Activated naive CD8-positive, alpha-beta T cell treated with anti-CD3 and anti-CD28 coated beads, Interleukin-2, amount 50 U/mL, for 16 hours (primary cell): ENCODE data around the gene DUSP12.
"Not testable (repeated sequence)": the region's sequence is repeated elsewhere in the genome, so short reads cannot be mapped to it uniquely, and the experiment has no call there.

ENCODE experiments used
- DNase-seq: peaks from one replicate; pipeline ENCODE4 v3.0.0-alpha.2; 2020; ENCODE audit warnings: low read depth, low spot score

The DUSP12 gene, protein sequence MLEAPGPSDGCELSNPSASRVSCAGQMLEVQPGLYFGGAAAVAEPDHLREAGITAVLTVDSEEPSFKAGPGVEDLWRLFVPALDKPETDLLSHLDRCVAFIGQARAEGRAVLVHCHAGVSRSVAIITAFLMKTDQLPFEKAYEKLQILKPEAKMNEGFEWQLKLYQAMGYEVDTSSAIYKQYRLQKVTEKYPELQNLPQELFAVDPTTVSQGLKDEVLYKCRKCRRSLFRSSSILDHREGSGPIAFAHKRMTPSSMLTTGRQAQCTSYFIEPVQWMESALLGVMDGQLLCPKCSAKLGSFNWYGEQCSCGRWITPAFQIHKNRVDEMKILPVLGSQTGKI

DNA sequence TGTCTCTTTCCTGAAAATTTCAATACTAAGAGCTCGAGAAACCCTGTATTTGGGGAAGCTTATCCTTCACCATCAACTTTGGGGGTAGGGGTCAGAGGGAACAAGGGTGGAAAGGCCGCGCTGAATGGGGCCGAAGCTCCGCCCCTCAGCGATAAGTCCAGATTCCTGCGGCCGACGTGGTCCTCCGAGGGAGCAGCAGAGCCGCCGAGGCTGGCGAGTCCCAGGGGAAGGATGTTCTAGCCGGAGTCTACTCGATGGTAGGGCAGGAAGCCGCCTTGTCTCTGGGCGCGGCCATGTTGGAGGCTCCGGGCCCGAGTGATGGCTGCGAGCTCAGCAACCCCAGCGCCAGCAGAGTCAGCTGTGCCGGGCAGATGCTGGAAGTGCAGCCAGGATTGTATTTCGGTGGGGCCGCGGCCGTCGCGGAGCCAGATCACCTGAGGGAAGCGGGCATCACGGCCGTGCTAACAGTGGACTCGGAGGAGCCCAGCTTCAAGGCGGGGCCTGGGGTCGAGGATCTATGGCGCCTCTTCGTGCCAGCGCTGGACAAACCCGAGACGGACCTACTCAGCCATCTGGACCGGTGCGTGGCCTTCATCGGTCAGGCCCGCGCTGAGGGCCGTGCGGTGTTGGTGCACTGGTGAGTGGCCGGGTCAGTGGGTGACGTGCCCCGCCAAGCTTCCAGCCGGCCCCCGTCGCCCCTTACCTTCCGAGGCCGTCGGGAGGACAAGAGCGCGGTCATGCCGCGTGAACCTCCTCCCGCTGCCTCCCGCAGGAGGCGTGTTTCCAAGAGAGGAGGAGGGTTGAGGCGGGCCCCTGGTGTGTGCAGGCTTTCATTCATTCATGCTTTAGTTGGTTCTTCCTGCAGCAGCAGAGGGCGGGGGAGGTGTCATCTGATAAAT, at the start of gene DUSP12:
TSS of gene DUSP12 (plus strand) at position 278 of the 899 bp plus-strand sequence. CDS start at position 294, 16 bp downstream.
- DNase-seq: peak; percentile 74

DNA sequence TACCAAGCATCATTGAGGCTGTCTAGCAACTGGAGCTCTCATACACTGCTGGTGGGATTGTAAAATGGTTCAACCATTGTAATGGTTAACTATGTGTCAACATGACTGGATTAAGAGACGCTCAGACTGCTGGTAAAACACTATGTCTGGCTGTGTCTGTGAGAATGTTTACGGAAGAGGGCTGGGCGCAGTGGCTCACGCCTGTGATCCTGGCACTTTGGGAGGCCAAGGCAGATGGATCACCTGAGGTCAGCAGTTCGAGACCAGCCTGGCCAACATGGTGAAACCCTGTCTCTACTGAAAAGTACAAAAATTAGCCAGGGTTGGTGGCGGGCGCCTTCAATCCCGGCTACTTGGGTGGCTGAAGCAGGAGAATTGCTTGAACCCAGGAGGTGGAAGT, 47.3 kb upstream of the DUSP12 start:
- DNase-seq: no peak

DNA sequence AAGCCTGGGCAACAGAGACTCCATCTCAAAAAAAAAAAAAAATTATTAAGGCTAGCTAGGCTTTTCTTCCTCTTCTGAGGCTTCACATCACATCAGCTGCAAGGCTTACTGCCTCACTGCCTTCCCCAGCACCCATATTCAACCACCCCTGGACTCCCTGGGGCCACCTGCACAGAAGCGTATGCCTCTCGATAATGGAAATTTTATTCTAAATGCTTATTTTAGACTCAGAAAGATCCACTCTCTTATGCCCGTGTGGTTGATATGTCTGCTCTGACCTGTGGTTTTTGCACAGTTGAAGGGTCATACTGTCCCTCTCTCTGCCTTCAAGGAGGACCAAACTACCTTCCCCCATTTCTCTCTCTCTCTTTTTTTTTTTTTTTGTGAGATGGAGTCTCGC, 44.0 kb upstream of the DUSP12 start:
- DNase-seq: no peak

DNA sequence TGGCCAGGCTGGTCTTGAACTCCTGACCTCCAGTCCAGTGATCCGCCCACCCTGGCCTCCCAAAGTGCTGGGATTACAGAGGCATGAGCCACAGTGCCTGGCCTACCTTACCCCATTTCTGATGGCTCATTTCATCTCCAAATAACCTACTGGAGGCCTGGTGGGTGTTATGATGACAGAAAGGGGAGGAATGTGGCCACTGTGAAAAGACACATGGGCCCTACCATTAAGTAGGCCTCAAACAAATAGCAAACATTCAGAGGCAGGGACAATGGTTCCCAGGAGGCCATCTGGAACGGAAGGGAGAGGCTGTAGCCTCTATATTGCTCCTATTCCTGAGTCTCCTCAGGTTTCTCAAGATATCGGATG, 43.5 kb upstream of the DUSP12 start:
- no peak for DNase-seq

DNA sequence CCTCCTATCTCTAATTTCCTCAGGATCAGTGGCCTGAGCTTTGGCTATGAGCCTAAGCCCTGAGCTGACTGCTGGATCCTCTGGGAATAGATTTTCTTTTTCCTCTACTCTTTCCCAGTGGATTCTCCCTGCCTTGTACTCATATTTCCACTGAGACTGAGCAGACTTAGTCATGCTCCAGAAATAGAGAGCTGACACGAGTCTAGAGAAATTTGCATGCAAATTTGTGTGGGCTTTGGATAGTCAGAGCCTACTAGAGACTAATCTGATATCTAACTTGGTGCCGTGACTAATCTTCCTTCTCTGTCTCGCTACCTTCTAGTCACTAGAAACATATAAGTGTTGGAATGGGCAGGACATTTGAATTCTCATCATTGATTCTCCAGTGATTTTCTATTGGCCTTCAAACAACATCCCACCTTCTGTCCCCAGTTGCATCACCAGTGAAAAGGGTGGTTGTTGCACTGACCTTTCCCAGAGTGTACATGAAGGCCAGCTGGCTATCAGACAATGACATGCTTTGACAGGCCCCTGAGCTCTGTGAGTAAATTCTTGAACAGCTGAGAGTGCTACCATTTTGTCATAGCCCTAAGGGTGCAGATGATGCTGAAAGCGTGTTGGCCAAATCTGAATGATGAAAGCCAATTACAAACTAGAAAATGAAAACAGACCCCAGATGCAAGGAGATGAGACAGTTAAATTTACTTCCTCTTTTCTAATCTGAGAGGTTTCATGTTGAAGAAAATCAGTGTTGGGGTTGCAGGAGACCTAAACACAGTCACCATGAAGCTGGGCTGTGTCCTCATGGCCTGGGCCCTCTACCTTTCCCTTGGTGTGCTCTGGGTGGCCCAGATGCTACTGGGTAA, 42.9 kb upstream of the DUSP12 start, which contains the start of gene FCRLA:
TSS of gene FCRLA (plus strand) at position 748 of the 866 bp plus-strand sequence. CDS start at position 784, 36 bp downstream.
- DNase-seq: no peak

DNA sequence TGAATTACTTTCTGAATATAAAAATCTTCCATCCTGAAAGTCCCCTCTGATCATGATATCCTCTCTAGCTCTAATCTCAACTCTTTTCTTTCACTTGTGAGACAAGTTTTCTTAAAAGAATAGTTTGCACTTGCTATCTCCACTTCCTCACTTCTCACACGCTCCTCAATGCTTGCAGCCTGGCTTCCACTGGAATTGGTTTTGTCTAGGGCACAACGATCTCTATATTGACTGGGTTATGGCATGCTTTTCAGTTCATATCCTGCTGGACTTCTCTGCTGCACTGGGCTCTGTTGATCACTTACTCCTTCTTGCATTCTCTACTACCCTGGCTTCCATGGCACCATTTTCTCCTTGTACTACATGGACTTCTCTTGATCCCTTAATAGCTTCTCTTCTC, 42.1 kb upstream of the DUSP12 start:
- no peak for DNase-seq

DNA sequence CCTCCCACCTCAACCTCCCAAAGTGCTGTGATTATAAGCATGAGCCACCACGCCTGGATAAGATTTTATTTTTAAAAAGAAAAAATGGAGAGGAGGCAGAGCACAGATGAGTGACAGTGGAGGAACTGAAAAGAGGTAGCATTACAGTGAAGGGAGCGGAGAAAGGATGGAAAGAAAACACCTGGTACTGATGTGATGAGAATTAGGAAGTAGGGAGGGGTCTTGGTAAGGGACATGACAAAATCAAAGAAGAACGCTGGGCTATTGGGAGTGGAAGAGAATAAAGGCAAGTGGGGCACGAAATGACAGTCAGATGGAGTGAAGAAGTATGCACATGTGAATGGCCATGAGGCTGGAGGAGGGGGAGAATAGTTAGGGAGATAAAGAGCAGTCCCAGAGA, 40.2 kb upstream of the DUSP12 start:
- DNase-seq: no peak

DNA sequence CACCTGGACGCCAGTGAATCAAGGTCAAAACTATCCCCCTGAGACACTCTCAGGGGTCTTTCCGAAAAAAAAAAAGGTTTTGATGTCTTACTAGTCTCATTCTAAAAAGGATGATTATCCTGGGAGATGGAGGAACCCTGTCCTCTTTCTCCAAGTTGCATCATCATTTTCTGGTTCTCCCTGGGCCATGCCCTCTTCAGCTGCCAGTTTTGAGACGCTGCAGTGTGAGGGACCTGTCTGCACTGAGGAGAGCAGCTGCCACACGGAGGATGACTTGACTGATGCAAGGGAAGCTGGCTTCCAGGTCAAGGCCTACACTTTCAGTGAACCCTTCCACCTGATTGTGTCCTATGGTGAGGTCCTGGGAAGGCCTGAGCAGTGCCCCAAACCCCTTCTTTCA, 39.0 kb upstream of the DUSP12 start:
- DNase-seq: no peak

DNA sequence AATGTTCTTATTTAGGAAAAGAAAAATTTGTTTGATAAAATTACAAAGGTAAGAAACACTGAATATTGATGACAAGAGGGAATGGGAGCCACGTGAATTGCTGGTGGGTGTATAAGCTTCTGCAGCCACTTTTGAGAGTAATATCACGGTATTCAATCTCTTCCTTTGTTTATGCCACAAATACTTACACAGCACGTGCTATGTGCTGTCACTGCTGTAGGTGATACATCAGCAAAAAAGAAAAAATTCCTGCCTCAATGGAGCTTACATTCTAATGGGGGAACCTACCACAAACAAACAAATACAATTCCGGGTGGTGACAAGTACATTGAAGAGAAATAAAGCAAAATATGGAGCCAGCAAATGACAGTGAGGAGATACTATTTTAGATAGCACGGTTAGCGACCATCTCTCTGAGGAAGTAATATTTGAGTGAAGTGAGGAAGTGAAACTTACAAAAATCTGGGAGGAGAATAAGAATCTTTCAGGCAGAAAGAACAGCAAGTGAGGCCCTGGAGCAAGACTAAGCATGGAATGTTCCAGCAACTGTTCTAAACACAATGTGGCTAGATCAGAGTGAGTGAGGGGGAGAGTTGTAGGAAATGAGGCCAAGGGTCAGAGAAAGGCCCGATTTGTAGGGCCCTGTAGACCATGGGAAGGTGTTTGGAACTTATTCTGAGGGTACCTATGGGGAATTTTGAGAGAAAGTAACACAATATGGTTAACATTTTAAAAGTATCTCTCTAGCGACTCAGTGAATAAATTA, 30.8 kb upstream of the DUSP12 start:
- no peak for DNase-seq

DNA sequence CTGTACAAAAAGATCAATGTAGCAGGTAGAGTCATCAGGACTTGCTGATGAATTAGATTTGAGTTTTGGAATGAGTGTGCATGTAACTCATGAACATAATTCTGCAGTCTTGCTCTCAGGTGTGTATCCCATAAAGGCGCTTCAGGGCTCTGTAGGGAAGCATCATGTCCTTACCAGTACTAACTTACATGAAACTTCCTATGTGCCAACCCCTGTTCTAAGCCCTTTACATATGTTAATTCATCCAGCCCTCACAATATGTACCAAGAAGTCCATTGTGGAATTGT, 30.3 kb upstream of the DUSP12 start:
- no peak for DNase-seq

DNA sequence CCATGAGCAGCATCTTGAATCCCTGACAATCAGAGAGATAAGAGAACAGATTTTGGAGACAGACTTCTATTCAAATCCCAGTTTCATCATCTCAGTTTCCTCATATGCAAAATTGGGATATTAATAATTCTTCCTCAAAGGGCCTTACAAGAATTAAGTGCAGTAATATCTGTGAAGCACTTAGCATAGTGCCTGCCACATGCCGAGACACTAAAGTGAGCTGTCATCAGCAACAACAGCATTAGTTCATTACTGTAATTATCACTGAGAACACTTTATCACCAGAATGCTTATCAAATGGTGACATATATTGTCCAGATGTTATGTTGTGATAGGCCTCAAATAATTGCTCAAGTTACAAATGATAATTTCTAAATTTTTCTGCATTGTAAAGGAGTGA, 29.2 kb upstream of the DUSP12 start:
- no peak for DNase-seq

DNA sequence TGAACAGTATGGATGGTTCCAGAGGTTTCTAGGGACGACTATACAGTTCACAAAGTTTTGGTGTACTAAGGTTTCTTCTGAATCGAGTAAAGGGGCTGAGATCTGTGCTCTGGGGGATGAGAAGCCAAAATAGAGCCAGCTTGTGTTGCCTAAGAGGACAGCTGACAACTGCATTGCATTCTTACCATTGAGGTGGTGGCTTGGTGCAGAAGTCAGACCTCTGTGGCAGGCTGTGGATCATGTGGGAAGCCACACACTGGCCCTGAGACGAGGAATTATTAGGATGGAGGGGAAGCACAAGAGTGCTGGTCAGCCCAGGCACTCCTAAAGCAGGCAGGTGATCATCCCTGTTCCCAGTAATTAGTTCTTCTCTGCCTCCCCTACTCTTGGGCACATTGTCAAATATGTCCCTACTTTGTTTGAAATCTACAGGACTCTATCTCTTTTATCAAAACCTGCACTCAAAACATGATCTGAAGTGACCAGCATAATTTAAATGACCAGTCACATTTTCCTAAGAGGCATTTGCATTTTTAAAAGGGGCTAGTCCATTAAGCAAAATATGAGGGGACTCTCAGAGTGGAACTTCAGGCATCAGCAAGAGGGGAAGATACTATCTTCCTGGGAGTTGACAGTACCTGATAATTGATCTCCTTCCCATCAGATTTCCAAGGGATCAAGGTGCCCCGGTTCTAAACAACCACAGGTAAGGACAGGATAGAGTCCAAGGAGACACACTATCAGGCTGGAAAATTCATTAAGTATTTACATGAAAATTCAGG, 28.4 kb upstream of the DUSP12 start, which contains the start of gene FCRLB:
TSS of gene FCRLB (plus strand) at position 589 of the 782 bp plus-strand sequence. CDS start 1,129 bp downstream, outside the sequence.
- no peak for DNase-seq

DNA sequence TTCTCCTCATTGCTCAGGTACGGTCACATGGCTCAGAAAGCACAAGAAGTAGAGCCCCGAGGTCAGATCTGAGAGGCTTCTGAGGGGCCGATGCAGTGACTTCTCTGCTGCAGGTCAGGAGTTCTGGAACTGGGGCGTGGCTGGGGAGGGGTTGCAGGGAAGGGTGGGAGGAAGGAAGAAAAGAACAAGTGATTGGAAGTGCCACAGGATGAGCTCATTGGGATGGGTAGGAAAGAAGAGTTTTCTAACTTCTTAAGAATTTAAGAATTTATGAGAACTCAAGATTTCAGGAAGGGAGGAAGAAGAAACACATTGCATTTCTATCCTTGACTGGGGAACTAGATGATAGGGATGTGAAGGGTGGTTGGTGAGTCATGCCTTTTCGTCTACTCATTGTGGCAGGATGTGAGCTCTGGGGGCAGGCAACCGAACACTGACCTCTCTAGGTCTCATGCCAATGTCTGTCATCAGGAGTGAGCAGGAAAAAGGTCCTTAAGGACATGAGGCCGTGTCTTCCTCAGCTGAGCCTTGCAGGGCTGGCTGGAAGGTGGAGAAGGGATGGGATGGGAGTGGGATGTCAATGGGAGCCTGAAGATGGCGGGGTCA, 27.7 kb upstream of the DUSP12 start:
- no peak for DNase-seq

DNA sequence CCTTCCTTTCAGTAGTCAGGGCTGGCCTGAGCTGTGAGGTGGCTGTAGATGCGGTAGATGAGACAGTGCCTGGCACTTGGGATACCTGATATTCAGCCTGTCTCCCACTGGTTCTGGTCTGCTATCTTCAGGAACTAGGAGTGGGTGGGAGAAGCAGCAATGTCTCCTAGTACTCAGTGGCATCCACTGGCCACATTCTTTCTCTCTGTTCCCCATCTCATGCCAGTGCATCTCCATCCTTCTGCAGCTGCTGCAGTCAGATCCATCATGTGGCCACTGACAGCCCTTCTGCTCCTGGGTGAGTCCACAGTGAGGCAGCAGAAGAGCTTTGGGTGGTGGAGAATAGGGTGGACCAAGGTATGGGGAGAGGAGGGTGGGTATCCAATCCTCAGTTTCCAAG, 27.2 kb upstream of the DUSP12 start:
- DNase-seq: no peak

DNA sequence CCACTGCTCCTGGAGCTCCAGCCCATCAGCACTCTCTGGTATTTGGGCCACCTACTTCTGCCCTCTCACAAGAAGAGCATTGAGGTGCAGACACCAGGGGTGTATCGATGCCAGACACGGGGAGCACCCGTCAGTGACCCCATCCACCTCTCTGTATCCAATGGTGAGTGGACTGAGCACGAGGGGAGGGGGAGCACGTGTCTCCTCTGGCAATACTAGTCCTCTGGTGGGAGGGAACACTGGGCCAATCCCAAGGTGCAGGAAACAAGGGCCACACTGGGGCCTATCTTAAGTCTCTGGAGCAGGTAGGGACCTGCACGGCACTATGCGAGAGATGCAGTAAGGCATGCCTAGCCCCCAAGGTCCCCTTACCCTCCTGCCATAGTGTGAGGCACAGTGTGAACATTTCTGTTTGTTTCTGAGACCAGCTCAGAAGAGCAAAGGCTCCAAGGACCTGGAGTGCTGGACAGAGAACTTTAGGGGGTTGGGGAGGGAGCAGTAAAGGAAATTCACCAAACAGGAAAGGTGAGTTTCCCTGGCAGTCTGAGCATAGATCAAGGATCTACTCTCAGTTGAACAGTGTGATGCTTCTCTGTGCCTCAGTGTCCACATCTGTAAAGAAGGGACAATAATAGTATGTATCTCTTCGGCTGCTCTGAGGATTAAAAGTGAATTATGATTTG, 26.0 kb upstream of the DUSP12 start:
- DNase-seq: no peak

DNA sequence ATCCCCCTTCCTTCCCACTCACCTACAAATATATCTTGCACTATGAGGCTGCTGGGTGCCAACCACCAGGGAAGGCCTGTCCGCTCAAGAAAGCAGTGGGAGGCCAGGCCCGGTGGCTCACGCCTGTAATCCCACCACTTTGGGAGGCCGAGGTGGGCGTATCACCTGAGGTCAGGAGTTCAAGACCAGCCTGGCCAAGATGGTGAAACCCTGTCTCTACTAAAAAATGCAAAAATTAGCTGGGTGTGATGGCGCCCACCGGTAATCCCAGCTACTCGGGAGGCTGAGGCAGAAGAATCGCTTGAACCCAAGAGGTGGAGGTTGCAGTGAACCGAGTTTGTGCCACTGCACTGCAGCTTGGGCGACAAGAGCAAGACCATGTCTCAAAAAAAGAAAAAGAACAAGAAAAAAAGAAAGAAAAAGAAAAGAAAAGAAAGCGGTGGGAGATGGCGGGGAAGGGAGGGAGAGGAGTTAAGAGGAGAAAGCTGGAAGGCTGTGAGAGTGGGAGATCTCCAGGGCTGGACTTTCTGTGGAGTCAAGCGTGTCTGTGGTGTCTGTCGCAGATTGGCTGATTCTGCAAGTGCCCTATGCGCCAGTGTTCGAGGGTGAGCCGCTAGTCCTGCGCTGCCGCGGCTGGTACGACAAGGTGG, 24.2 kb upstream of the DUSP12 start:
- DNase-seq: not testable (repeated sequence)

DNA sequence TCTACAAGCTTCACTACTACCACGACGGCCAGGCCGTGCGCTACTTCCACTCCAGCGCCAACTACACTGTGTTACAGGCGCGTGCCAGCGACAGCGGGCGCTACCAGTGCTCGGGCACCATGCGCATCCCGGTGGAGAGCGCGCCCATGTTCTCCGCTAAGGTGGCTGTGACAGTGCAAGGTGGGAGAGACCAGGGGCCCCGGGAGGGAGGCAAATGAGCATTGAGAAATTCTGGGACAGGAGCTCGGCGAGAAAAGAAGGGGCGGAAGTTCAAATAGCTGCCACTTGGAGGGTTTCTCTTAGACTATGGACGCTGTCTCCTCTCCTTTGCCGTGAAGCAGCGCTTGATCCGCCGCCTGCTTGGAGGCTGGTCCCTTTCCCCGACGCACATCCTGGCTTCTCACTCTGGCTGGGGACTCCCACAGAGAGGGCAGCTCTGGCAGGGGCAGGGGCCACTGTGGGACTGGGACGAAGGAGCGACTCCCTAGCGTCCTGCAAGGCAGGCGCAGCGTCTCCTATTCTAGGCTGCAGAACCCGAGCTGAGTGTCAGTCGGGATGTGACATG, 23.6 kb upstream of the DUSP12 start:
- DNase-seq: no peak

DNA sequence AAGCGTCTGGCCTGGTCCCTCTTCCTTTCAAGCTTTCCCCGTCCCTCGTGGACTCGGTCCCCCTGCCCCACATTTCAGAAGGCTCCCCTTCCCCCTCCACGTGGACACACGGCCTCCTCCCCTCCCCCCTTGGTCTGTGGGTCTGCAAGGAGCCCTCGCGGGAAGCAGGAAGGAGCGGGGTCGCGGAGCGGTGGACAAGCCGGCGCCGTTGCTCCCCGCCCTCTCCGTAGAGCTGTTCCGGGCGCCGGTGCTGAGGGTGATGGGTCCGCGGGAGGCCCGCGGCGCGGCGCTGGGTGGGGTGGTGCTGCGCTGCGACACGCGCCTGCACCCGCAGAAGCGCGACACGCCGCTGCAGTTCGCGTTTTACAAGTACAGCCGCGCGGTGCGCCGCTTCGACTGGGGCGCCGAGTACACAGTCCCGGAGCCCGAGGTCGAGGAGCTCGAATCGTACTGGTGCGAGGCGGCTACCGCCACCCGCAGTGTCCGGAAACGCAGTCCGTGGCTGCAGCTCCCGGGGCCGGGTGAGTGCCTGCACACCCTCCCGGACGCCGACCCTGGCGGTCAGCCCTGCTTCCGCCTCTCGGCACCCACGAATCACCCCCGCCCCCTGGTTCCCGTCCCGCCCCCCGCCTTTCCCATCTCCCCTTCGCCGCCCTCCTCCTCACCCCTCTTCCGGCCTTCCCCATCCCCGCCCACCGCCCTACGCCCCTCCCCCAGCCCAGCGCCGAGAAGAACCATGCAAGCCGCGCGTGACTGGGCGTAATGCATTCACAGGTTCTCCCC, 22.9 kb upstream of the DUSP12 start:
- DNase-seq: peak; percentile 24
